NCI-H146 treated with DMSO at 0.1 percent for 48 hours (cell line): ENCODE results near the gene DLGAP1.

ENCODE experiments used
- DNase-seq: peaks from one replicate; lab custom pipeline; 2025; ENCODE audit not compliant: unreplicated experiment; lab: John Stamatoyannopoulos, UW

Gene DLGAP1

GRCh38 chr18:3793111-3793510 lies 662.0 kb downstream of the DLGAP1 start:
- DNase-seq, result no peak

GRCh38 chr18:3792711-3793110 lies 662.4 kb downstream of the DLGAP1 start:
- no peak for DNase-seq

GRCh38 chr18:3791238-3791637 lies 663.9 kb downstream of the DLGAP1 start:
- no peak for DNase-seq

- no peak for DNase-seq
These were observed 664.4 kb downstream of the DLGAP1 start for GRCh38 chr18:3790703-3791102.

- DNase-seq, result no peak
These were observed 665.6 kb downstream of the DLGAP1 start for GRCh38 chr18:3789525-3789924.

GRCh38 chr18:3784949-3785348 lies 670.2 kb downstream of the DLGAP1 start:
- no peak for DNase-seq

- no peak for DNase-seq
These were observed 672.2 kb downstream of the DLGAP1 start for GRCh38 chr18:3782901-3783300.

GRCh38 chr18:3777719-3778118 lies 677.4 kb downstream of the DLGAP1 start:
- no peak for DNase-seq

GRCh38 chr18:3777122-3777521 lies 678.0 kb downstream of the DLGAP1 start:
- no peak for DNase-seq

- no peak for DNase-seq
These were observed 679.1 kb downstream of the DLGAP1 start for GRCh38 chr18:3775996-3776395.

GRCh38 chr18:3773303-3773702 lies 681.8 kb downstream of the DLGAP1 start:
- DNase-seq, result peak; percentile 19

GRCh38 chr18:3771121-3771971 lies 683.8 kb downstream of the DLGAP1 start:
- peak; percentile 83 for DNase-seq

- DNase-seq, result no peak
These were observed 693.8 kb downstream of the DLGAP1 start for GRCh38 chr18:3761266-3761665.

- no peak for DNase-seq
These were observed 694.4 kb downstream of the DLGAP1 start for GRCh38 chr18:3760741-3761140.

GRCh38 chr18:3759099-3759498 lies 696.0 kb downstream of the DLGAP1 start:
- no peak for DNase-seq

GRCh38 chr18:3758531-3758930 lies 696.6 kb downstream of the DLGAP1 start:
- no peak for DNase-seq

GRCh38 chr18:3757361-3757760 lies 697.7 kb downstream of the DLGAP1 start:
- no peak for DNase-seq

GRCh38 chr18:3753106-3753505 lies 702.0 kb downstream of the DLGAP1 start:
- no peak for DNase-seq

GRCh38 chr18:3748086-3748485 lies 707.0 kb downstream of the DLGAP1 start:
- DNase-seq, result no peak

- DNase-seq, result no peak
These were observed 707.7 kb downstream of the DLGAP1 start for GRCh38 chr18:3747176-3747973.

GRCh38 chr18:3742541-3742940 lies 712.6 kb downstream of the DLGAP1 start:
- no peak for DNase-seq

GRCh38 chr18:3741333-3741732 lies 713.8 kb downstream of the DLGAP1 start:
- no peak for DNase-seq
